Natural killer cell (primary cell): ENCODE measurements around the gene NCAM2. TPM values are rescaled to one million over a fixed set of nuclear protein-coding genes. Genes with fewer than 3 reads are reported as not detected.

Experiments
- ATAC-seq, 3 donors: fragments of 150-1000 bp in 2 of 3; fragments of 200-7000 bp in 1 of 3; cut with Tn5 transposase; 1 replicate in 1 of 3; 2 replicates in 2 of 3; pipeline ENCODE4 v1.10.0; 2021; ENCODE audit warnings: mild to moderate bottlenecking in 2 of 3, moderate library complexity in 2 of 3
- DNase-seq, 2 donors: peaks; one replicate each; pipeline versions ENCODE4 v3.0.0 to v3.0.0-alpha.2; 2013 to 2021; ENCODE audit warnings: mixed read lengths in 1 of 2
- H3K27ac ChIP-seq: one replicate; pipeline ENCODE4 v1.5.1; 2013; ENCODE audit warnings: mild to moderate bottlenecking, low read length
- H3K27me3 ChIP-seq: one replicate; pipeline ENCODE4 v1.6.1; 2013; ENCODE audit warnings: low read length; ENCODE audit not compliant: control insufficient read depth, insufficient read depth
- H3K36me3 ChIP-seq: one replicate; pipeline ENCODE4 v1.6.1; 2013; ENCODE audit warnings: low read length; ENCODE audit not compliant: control insufficient read depth, insufficient read depth
- H3K4me1 ChIP-seq: one replicate; pipeline ENCODE4 v1.6.1; 2013; ENCODE audit warnings: low read length; ENCODE audit not compliant: control insufficient read depth, insufficient read depth
- H3K4me3 ChIP-seq: one replicate; pipeline ENCODE4 v1.5.1; 2013; ENCODE audit warnings: low read length
- H3K9me3 ChIP-seq: one replicate; pipeline ENCODE4 v1.6.1; 2013; ENCODE audit warnings: low read length; ENCODE audit not compliant: control insufficient read depth, insufficient read depth
- H3K27ac Mint-ChIP-seq, 2 donors: one replicate each; pipeline ENCODE4 v1.8.0; 2022; ENCODE audit warnings: mild to moderate bottlenecking in 2 of 2, mixed read lengths in 2 of 2, moderate library complexity in 1 of 2
- H3K27me3 Mint-ChIP-seq, 2 donors: one replicate each; pipeline ENCODE4 v1.8.0; 2022; ENCODE audit warnings: low read depth in 2 of 2, mixed read lengths in 2 of 2
- H3K36me3 Mint-ChIP-seq: one replicate; pipeline ENCODE4 v1.8.0; 2022; ENCODE audit warnings: mixed read lengths
- H3K4me1 Mint-ChIP-seq, 2 donors: one replicate each; pipeline ENCODE4 v1.8.0; 2022; ENCODE audit warnings: mixed read lengths in 2 of 2
- H3K4me3 Mint-ChIP-seq: one replicate; pipeline ENCODE4 v1.8.0; 2022; ENCODE audit warnings: mild to moderate bottlenecking, moderate library complexity, mixed read lengths
- H3K9me3 Mint-ChIP-seq, 2 donors: one replicate each; pipeline ENCODE4 v1.8.0; 2022; ENCODE audit warnings: mixed read lengths in 2 of 2
- WGBS: methylation state at CpG from one replicate; pipeline ENCODE4 v1.1.7; 2013; ENCODE audit warnings: missing lambda C conversion rate; ENCODE audit not compliant: insufficient coverage; 5-methylcytosine and 5-hydroxymethylcytosine counted together
- intact Hi-C: fragments of 100-400 bp; cut with micrococcal nuclease; formaldehyde crosslinking; loops from one replicate; pipeline ENCODE4 v1.14.2; 2022
- total RNA-seq, 4 donors: library from RNA; stranded (reverse); fragments of 120-200 nt in 1 of 4; gene quantifications; one replicate each; pipeline versions ENCODE4 v1.2.3 to v1.2.4, GENCODE V29; 2013 to 2022
- TF ChIP-seq, protein P1 (sequence below): fragments of 200-600 bp; IDR thresholded peaks from one replicate; pipeline ENCODE4 v1.8.0; 2022; ENCODE audit warnings: antibody characterized with exemption

The NCAM2 gene
- total RNA-seq, 3 donors from 2014 or later (not counting 1 experiment from before 2014, with no cell fraction given): not detected

DNA sequence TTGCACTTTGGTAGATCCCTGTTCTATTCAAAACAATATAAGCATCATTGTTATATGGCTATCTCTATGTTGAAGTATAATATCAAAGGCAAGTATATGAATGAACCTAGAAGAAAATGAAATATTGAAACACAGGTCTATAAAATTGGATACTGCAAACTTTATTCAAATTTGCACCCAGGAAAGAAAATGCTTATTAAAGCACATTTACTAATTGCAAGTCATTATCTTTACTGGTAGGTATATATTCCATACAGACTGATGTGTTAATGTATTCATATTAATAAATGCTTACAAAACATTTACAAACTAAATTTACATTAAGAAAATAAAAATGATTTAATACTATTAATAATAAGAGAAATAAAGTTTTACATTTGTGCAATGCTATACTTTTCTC lies 469.8 kb downstream of the NCAM2 start:
- ATAC-seq: no peak
- intact Hi-C loops: no loop called here
- no peak overlapping the region for H3K27ac Mint-ChIP-seq

DNA sequence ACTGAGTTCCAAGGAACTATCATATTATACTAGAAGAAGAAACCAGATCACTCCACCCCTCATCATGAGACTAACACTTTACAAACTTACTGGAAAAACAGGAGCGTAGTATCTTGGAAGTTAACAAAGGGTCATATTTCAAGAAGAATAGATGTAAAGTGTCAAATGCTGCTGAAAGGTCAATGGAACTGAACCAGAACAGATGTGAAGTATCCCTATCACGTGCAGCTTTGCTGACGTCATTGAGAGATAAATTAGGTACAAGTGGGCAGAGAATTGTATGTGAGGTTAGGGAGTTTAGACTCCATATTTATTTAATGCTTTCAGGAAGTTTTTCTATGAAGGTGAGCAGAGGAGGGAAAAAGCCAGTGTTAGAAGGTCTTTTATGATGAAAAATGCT lies 483.0 kb downstream of the NCAM2 start:
- intact Hi-C loops: no loop called here
- WGBS: 78% methylated on average over 3 of the region's 3 CpGs
- H3K9me3 ChIP-seq: peaks cover 4% of the 10 kb centered on the region
- no peaks in the 10 kb centered on the region for H3K36me3 ChIP-seq
- TF ChIP-seq, protein P1, sequence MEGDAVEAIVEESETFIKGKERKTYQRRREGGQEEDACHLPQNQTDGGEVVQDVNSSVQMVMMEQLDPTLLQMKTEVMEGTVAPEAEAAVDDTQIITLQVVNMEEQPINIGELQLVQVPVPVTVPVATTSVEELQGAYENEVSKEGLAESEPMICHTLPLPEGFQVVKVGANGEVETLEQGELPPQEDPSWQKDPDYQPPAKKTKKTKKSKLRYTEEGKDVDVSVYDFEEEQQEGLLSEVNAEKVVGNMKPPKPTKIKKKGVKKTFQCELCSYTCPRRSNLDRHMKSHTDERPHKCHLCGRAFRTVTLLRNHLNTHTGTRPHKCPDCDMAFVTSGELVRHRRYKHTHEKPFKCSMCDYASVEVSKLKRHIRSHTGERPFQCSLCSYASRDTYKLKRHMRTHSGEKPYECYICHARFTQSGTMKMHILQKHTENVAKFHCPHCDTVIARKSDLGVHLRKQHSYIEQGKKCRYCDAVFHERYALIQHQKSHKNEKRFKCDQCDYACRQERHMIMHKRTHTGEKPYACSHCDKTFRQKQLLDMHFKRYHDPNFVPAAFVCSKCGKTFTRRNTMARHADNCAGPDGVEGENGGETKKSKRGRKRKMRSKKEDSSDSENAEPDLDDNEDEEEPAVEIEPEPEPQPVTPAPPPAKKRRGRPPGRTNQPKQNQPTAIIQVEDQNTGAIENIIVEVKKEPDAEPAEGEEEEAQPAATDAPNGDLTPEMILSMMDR: no peak
- H3K27ac Mint-ChIP-seq: no peak overlapping the region
- no peak overlapping the region for H3K4me3 ChIP-seq
- no peak for DNase-seq
- ATAC-seq: no peak
- H3K27me3 Mint-ChIP-seq: no peaks in the 10 kb centered on the region
- H3K36me3 Mint-ChIP-seq: peaks cover 9% of the 10 kb centered on the region
- H3K4me3 Mint-ChIP-seq: no peak overlapping the region
- no peaks in the 10 kb centered on the region for H3K4me1 ChIP-seq
- H3K27me3 ChIP-seq: no peaks in the 10 kb centered on the region
- H3K27ac ChIP-seq: no peak overlapping the region
- H3K9me3 Mint-ChIP-seq: peaks cover 7 to 12% of the 10 kb centered on the region in 2 donors
- no peaks in the 10 kb centered on the region for H3K4me1 Mint-ChIP-seq

More for the DNA sequence above, 469.8 kb downstream of the NCAM2 start:
- H3K4me1 ChIP-seq: no peaks in the 10 kb centered on the region
- no peak overlapping the region for H3K4me3 ChIP-seq
- Mint-ChIP-seq H3K4me1 (no peaks in the 10 kb centered on the region), H3K36me3 (no peaks in the 10 kb centered on the region), H3K9me3 (peaks cover 6 to 11% of the 10 kb centered on the region in 2 donors), H3K4me3 (no peak overlapping the region), H3K27me3 (no peaks in the 10 kb centered on the region)
- no peaks in the 10 kb centered on the region for H3K36me3 ChIP-seq
- no peak overlapping the region for H3K27ac ChIP-seq
- TF ChIP-seq, protein P1: no peak
- no peaks in the 10 kb centered on the region for H3K9me3 ChIP-seq
- DNase-seq: no peak
- H3K27me3 ChIP-seq: no peaks in the 10 kb centered on the region

DNA sequence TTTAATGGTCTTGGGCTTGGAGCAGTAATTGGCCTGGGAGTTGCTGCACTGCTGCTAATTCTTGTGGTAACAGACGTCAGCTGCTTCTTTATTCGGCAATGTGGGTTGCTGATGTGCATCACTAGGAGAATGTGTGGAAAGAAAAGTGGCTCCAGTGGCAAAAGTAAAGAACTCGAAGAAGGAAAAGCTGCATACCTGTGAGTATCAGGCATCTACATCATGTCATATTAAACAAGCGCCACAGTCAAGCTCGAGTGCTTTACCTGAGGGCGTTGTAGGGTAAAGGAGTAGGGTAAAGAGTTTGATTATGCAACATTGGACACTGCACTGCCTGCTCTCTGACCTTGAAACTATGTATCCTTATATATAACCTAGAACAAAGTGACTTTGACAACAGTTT lies 510.6 kb downstream of the NCAM2 start:
- H3K36me3 ChIP-seq: no peaks in the 10 kb centered on the region
- Mint-ChIP-seq H3K9me3 (peaks cover 15 to 19% of the 10 kb centered on the region in 2 donors), H3K4me1 (no peaks in the 10 kb centered on the region), H3K36me3 (peaks cover 7% of the 10 kb centered on the region), H3K27me3 (no peaks in the 10 kb centered on the region), H3K27ac (no peak overlapping the region), H3K4me3 (no peak overlapping the region)
- TF ChIP-seq, protein P1: no peak
- no peak overlapping the region for H3K27ac ChIP-seq
- WGBS: 76% methylated on average over 3 of the region's 6 CpGs
- intact Hi-C loops: no loop called here
- ATAC-seq (no peak), DNase-seq (no peak)
- no peak overlapping the region for H3K4me3 ChIP-seq
- no peaks in the 10 kb centered on the region for H3K9me3 ChIP-seq
- H3K27me3 ChIP-seq: no peaks in the 10 kb centered on the region
- no peaks in the 10 kb centered on the region for H3K4me1 ChIP-seq

DNA sequence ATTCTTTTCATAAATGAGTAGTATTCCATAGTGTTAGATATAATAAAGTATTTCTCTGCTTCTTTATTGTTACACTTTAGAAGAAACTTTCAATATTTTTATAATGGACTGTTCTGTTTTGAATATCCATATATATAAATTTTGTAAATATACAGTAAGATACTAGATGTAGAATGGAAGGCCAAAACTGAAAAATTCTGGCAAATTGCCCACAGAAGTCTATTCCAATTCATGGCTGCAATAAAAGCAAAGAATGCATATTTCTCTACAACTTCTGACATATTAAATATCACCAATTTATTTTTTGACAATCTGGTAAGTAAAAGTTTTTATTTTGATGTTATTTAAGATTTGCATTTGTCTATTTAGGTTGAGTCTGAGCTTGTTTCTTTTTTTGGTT lies 532.5 kb downstream of the NCAM2 start:
- H3K36me3 Mint-ChIP-seq: no peaks in the 10 kb centered on the region
- no peaks in the 10 kb centered on the region for H3K4me1 Mint-ChIP-seq
- peaks cover 6% of the 10 kb centered on the region in 2 donors for H3K9me3 Mint-ChIP-seq
- no peaks in the 10 kb centered on the region for H3K27me3 ChIP-seq
- no peaks in the 10 kb centered on the region for H3K27me3 Mint-ChIP-seq
- no peak overlapping the region for H3K4me3 Mint-ChIP-seq
- H3K27ac ChIP-seq: no peak overlapping the region
- no peak overlapping the region for H3K4me3 ChIP-seq
- no peak for ATAC-seq
- H3K27ac Mint-ChIP-seq: no peak overlapping the region
- intact Hi-C loops: no loop called here
- TF ChIP-seq, protein P1: no peak
- DNase-seq: no peak
- H3K4me1 ChIP-seq: no peaks in the 10 kb centered on the region
- no peaks in the 10 kb centered on the region for H3K36me3 ChIP-seq
- H3K9me3 ChIP-seq: no peaks in the 10 kb centered on the region
